Frontal cortex (tissue), 4 donors: ENCODE results near the gene B4GALNT4. TPM values are rescaled to one million over a fixed set of nuclear protein-coding genes. Genes with fewer than 3 reads are reported as not detected.
"Not testable (repeated sequence)": the region's sequence is repeated elsewhere in the genome, so short reads cannot be mapped to it uniquely, and the experiment has no call there.

ENCODE experiments used
- DNase-seq, 2 donors: peaks; one replicate each; pipeline ENCODE4 v3.0.0; 2012; ENCODE audit warnings: low spot score in 2 of 2
- FAIRE-seq: peaks from 2 replicates; lab custom pipeline; 2012; peaks lifted over from hg19 to GRCh38; lab: Jason Lieb, UNC
- total RNA-seq: library from RNA; depleted of rRNA; stranded (reverse); fragments of >200 nt; gene quantifications from one replicate; pipeline ENCODE4 v1.2.3, GENCODE V29; 2014
- donor health status: control.
- donor health status: control.
- donor health status: control.

B4GALNT4 gene
- total RNA-seq, 1 donor from 2014 or later = 88.9 TPM

- FAIRE-seq (no peak), DNase-seq (no peak)
Observed at GRCh38 chr11:416051-416756, 46.9 kb downstream of the B4GALNT4 start.

- no peak for DNase-seq
- no peak for FAIRE-seq
Observed at GRCh38 chr11:416757-417621, 47.7 kb downstream of the B4GALNT4 start.

- FAIRE-seq (no peak), DNase-seq (no peak)
Observed at GRCh38 chr11:417652-418342, 48.5 kb downstream of the B4GALNT4 start.

- FAIRE-seq (no peak), DNase-seq (no peak)
Observed at GRCh38 chr11:418343-419247, 49.3 kb downstream of the B4GALNT4 start.

- FAIRE-seq = no peak
- no peak for DNase-seq
Observed at GRCh38 chr11:419248-420005, 50.1 kb downstream of the B4GALNT4 start.

GRCh38 chr11:420054-420910, 51.0 kb downstream of the B4GALNT4 start:
- FAIRE-seq (no peak), DNase-seq (no peak)

- DNase-seq = no peak
- FAIRE-seq = no peak
Observed at GRCh38 chr11:420911-421321, 51.6 kb downstream of the B4GALNT4 start.

GRCh38 chr11:422249-422656, 53.0 kb downstream of the B4GALNT4 start:
- DNase-seq = no peak
- no peak for FAIRE-seq

- FAIRE-seq = no peak
- DNase-seq = no peak
Observed at GRCh38 chr11:424232-424631, 54.9 kb downstream of the B4GALNT4 start.

- not testable (repeated sequence) for DNase-seq, FAIRE-seq
Observed at GRCh38 chr11:424766-425165, 55.5 kb downstream of the B4GALNT4 start.

- no peak for DNase-seq
- no peak for FAIRE-seq
Observed at GRCh38 chr11:425301-425700, 56.0 kb downstream of the B4GALNT4 start.

- DNase-seq (no peak), FAIRE-seq (no peak)
Observed at GRCh38 chr11:426851-427250, 57.6 kb downstream of the B4GALNT4 start.

- DNase-seq (no peak), FAIRE-seq (no peak)
Observed at GRCh38 chr11:428295-428694, 59.0 kb downstream of the B4GALNT4 start.

- DNase-seq (no peak), FAIRE-seq (no peak)
Observed at GRCh38 chr11:429391-429790, 60.1 kb downstream of the B4GALNT4 start.

GRCh38 chr11:429931-430456, 60.7 kb downstream of the B4GALNT4 start:
- FAIRE-seq (no peak), DNase-seq (no peak)
